ENCODE results near the gene RHOT1. TPM values are rescaled to one million over a fixed set of nuclear protein-coding genes. Genes with fewer than 3 reads are reported as not detected.

RHOT1 gene
- total RNA-seq, 1 experiment from 2014 or later: 39.2 TPM

DNA sequence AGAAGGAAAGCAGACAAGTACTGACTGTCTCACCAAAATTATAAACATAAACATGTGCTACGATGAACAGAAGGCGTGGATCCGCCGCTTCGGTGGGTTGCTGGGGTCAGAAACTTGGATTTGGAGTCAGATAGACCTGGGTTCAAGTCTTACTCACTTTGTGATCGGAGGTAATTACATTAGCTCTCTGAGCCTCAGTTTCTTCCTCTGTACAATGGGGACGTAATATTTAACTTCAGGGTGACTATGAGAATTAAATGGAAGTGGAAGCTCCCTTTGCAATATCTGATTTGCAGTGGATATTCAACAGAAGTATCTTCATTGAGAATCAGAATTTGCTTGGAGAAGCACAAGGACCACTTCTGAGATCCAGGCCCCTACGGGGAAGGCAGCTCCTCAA, 129.5 kb downstream of the RHOT1 start:
- ChIA-PET POLR2A (no interaction called here), CTCF (no interaction called here)
- no TSS peak for BruUV-seq (replicated peaks)
- Histone ChIP-seq H3K36me3 (ENCODE audit: control insufficient read depth, insufficient read depth, low read length) (no peaks in the 10 kb centered on the region), H3K27me3 (ENCODE audit: control insufficient read depth, insufficient read depth, low read length) (peaks cover 8% of the 10 kb centered on the region; the same call in 1 of the 2 replicates), H3K4me1 (ENCODE audit: control insufficient read depth, insufficient read depth, low read length) (peaks cover 12% of the 10 kb centered on the region), H3K9me3 (ENCODE audit: control insufficient read depth, insufficient read depth, low read depth, low read length) (no peaks in the 10 kb centered on the region), H3K27ac (ENCODE audit: low read length) (no peak overlapping the region), H3K4me3 (ENCODE audit: low read depth in 2 of 2, low read length in 2 of 2) (no peak overlapping the region)
- intact Hi-C loops (cut with micrococcal nuclease; ENCODE audit: unreplicated experiment): no loop called here
- in situ Hi-C loops (cut with HindIII; ENCODE audit: low pct_unique_long_range_greater_than_20kb, low sequenced_read_pairs): no loop called here
- no peak for TF ChIP-seq SIN3A (IDR thresholded peaks at IDR 0.05; ENCODE audit: borderline replicate concordance, insufficient read depth, low read depth, low read length)
- TF ChIP-seq, protein P1, sequence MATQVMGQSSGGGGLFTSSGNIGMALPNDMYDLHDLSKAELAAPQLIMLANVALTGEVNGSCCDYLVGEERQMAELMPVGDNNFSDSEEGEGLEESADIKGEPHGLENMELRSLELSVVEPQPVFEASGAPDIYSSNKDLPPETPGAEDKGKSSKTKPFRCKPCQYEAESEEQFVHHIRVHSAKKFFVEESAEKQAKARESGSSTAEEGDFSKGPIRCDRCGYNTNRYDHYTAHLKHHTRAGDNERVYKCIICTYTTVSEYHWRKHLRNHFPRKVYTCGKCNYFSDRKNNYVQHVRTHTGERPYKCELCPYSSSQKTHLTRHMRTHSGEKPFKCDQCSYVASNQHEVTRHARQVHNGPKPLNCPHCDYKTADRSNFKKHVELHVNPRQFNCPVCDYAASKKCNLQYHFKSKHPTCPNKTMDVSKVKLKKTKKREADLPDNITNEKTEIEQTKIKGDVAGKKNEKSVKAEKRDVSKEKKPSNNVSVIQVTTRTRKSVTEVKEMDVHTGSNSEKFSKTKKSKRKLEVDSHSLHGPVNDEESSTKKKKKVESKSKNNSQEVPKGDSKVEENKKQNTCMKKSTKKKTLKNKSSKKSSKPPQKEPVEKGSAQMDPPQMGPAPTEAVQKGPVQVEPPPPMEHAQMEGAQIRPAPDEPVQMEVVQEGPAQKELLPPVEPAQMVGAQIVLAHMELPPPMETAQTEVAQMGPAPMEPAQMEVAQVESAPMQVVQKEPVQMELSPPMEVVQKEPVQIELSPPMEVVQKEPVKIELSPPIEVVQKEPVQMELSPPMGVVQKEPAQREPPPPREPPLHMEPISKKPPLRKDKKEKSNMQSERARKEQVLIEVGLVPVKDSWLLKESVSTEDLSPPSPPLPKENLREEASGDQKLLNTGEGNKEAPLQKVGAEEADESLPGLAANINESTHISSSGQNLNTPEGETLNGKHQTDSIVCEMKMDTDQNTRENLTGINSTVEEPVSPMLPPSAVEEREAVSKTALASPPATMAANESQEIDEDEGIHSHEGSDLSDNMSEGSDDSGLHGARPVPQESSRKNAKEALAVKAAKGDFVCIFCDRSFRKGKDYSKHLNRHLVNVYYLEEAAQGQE (IDR thresholded peaks at IDR 0.05; ENCODE audit: insufficient read depth in 1 of 2, low read depth in 2 of 2, low read length in 1 of 2): no peak
- no peak for TF ChIP-seq POLR2AphosphoS5 (IDR thresholded peaks at IDR 0.05; ENCODE audit: low read depth, low read length)
- TF ChIP-seq, protein P2, sequence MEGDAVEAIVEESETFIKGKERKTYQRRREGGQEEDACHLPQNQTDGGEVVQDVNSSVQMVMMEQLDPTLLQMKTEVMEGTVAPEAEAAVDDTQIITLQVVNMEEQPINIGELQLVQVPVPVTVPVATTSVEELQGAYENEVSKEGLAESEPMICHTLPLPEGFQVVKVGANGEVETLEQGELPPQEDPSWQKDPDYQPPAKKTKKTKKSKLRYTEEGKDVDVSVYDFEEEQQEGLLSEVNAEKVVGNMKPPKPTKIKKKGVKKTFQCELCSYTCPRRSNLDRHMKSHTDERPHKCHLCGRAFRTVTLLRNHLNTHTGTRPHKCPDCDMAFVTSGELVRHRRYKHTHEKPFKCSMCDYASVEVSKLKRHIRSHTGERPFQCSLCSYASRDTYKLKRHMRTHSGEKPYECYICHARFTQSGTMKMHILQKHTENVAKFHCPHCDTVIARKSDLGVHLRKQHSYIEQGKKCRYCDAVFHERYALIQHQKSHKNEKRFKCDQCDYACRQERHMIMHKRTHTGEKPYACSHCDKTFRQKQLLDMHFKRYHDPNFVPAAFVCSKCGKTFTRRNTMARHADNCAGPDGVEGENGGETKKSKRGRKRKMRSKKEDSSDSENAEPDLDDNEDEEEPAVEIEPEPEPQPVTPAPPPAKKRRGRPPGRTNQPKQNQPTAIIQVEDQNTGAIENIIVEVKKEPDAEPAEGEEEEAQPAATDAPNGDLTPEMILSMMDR (IDR thresholded peaks at IDR 0.05): no peak
- TF ChIP-seq TCF7L2 (IDR thresholded peaks at IDR 0.05; ENCODE audit: low read depth, low read length): no peak
- DNase-seq (ENCODE audit: low read depth, low spot score) (no peak), ATAC-seq (no peak)

DNA sequence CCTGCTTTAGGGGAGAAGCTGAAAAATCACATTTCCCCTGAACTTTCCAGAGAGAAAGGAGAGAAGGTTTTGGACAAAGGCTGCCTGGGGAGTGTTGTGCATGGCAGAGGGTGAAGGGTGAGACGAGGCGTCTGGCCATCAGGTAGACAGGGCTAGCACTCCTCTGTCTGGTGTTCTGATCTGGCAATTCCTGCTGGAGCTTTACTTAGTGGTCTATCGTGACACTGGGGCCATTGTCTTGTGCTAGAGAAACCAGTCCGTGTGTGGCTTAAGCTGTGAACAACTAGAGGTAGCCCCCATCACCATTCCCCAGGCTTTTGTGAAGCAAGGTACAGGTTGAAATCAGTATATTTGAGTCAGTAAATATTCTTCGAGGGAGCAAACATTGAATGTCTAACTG, 131.8 kb downstream of the RHOT1 start:
- ATAC-seq: no peak
- POLR2A ChIA-PET: interaction anchor here (0.6 kb wide), 1 partner anchor 14 kb away, joined by 3 read pairs; no protein-coding TSS in a partner anchor
- no peak overlapping the region for H3K27ac ChIP-seq (ENCODE audit: low read length)
- in situ Hi-C loops (cut with HindIII; ENCODE audit: low pct_unique_long_range_greater_than_20kb, low sequenced_read_pairs): no loop called here
- H3K4me1 ChIP-seq (ENCODE audit: control insufficient read depth, insufficient read depth, low read length): peaks cover 9% of the 10 kb centered on the region; the same call in 1 of the 2 replicates
- TF ChIP-seq, protein P2 (IDR thresholded peaks at IDR 0.05): no peak
- TF ChIP-seq TCF7L2 (IDR thresholded peaks at IDR 0.05; ENCODE audit: low read depth, low read length): no peak
- TF ChIP-seq, protein P1 (IDR thresholded peaks at IDR 0.05; ENCODE audit: insufficient read depth in 1 of 2, low read depth in 2 of 2, low read length in 1 of 2): no peak
- no peak for TF ChIP-seq POLR2AphosphoS5 (IDR thresholded peaks at IDR 0.05; ENCODE audit: low read depth, low read length)
- no peak for TF ChIP-seq SIN3A (IDR thresholded peaks at IDR 0.05; ENCODE audit: borderline replicate concordance, insufficient read depth, low read depth, low read length)
- no peak for DNase-seq (ENCODE audit: low read depth, low spot score)
- intact Hi-C loops (cut with micrococcal nuclease; ENCODE audit: unreplicated experiment): no loop called here
- H3K36me3 ChIP-seq (ENCODE audit: control insufficient read depth, insufficient read depth, low read length): no peaks in the 10 kb centered on the region
- no TSS peak for BruUV-seq (replicated peaks)
- no peaks in the 10 kb centered on the region for H3K9me3 ChIP-seq (ENCODE audit: control insufficient read depth, insufficient read depth, low read depth, low read length)
- CTCF ChIA-PET: no interaction called here
- H3K27me3 ChIP-seq (ENCODE audit: control insufficient read depth, insufficient read depth, low read length): no peaks in the 10 kb centered on the region
- no peak overlapping the region for H3K4me3 ChIP-seq (ENCODE audit: low read depth in 2 of 2, low read length in 2 of 2)

Measured in Panc1 (cell line).